ENCODE data around the gene METTL1. TPM values are rescaled to one million over a fixed set of nuclear protein-coding genes. Genes with fewer than 3 reads are reported as not detected.

The METTL1 gene
- total and polyA plus RNA-seq, 9 of the 15 experiments (the other 6 are each of a cell fraction or from before 2014, with no cell fraction given) = 12.6 to 65.9 (median 39.2) TPM

GRCh38 chr12:57772429-57773322, 771 bp upstream of the METTL1 start, which contains the start of gene EEF1AKMT3 (continued):
- TF ChIP-seq MED1 (CRISPR knock-in tag; IDR thresholded peaks at IDR 0.05; ENCODE audit: borderline replicate concordance) (no peak), JUN (IDR thresholded peaks at IDR 0.05; ENCODE audit: borderline replicate concordance, low read depth, low read length) (no peak), JUN (CRISPR knock-in tag; IDR thresholded peaks at IDR 0.05; ENCODE audit: borderline replicate concordance) (no peak), ZNF121 (CRISPR knock-in tag; conservative IDR thresholded peaks at IDR 0.05) (no peak), ZNF280A (IDR thresholded peaks at IDR 0.05; ENCODE audit: low read depth, partially characterized antibody) (no peak), ZBTB17 (CRISPR knock-in tag; IDR thresholded peaks at IDR 0.05) (no peak), MCM2 (IDR thresholded peaks at IDR 0.05; ENCODE audit: low read depth) (no peak), THRA (IDR thresholded peaks at IDR 0.05) (no peak), SRSF1 (IDR thresholded peaks at IDR 0.05; ENCODE audit: low read depth, low read length) (no peak), KDM5B (IDR thresholded peaks at IDR 0.05; ENCODE audit: insufficient replicate concordance, low read depth, low read length) (no peak), MTA1 (IDR thresholded peaks at IDR 0.05; ENCODE audit: borderline replicate concordance) (no peak), RERE (CRISPR knock-in tag; IDR thresholded peaks at IDR 0.05; ENCODE audit: borderline replicate concordance) (0 out of 2 replicates have a peak, but pooled peaks have one; percentile 48), HOMEZ (CRISPR knock-in tag; IDR thresholded peaks at IDR 0.05) (no peak), ZNF444 (CRISPR knock-in tag; IDR thresholded peaks at IDR 0.05) (no peak), SRF (CRISPR knock-in tag; IDR thresholded peaks at IDR 0.05) (no peak), NFATC3 (IDR thresholded peaks at IDR 0.05) (no peak), ARID1B (IDR thresholded peaks at IDR 0.05) (no peak)

All from K562 (cell line).